Neural progenitor cell (in vitro differentiated cells): ENCODE results near the gene ZCCHC4. TPM values are rescaled to one million over a fixed set of nuclear protein-coding genes. Genes with fewer than 3 reads are reported as not detected.

ENCODE experiments used
- DNase-seq: peaks from one replicate; pipeline ENCODE4 v3.0.0-alpha.2; 2016; ENCODE audit warnings: low spot score
- H2AFZ ChIP-seq: fragments of 200-600 bp; sonication (generic); replicated peaks from 2 replicates; pipeline ENCODE4 v1.6.1; 2016; ENCODE audit warnings: antibody characterized with exemption
- H3F3A ChIP-seq: fragments of 200-600 bp; sonication (generic); 2 replicates; pipeline ENCODE4 v1.6.1; 2016; ENCODE audit warnings: antibody characterized with exemption, low read depth
- H3K27ac ChIP-seq: fragments of 200-600 bp; sonication (generic); 2 replicates; pipeline ENCODE4 v1.5.1; 2016; ENCODE audit warnings: mild to moderate bottlenecking
- H3K27me3 ChIP-seq: fragments of 200-600 bp; sonication (generic); 2 replicates; pipeline ENCODE4 v1.6.1; 2016; ENCODE audit warnings: mild to moderate bottlenecking, moderate library complexity
- H3K36me3 ChIP-seq: fragments of 200-600 bp; sonication (generic); 2 replicates; pipeline ENCODE4 v1.5.1; 2016
- H3K4me1 ChIP-seq: fragments of 200-600 bp; sonication (generic); 2 replicates; pipeline ENCODE4 v1.6.1; 2016; ENCODE audit warnings: mixed run types
- H3K4me2 ChIP-seq: fragments of 200-600 bp; sonication (generic); 2 replicates; pipeline ENCODE4 v1.6.1; 2016
- H3K4me3 ChIP-seq: fragments of 200-600 bp; sonication (generic); 2 replicates; pipeline ENCODE4 v1.5.1; 2016
- H3K79me2 ChIP-seq: fragments of 200-600 bp; sonication (generic); 2 replicates; pipeline ENCODE4 v1.6.1; 2016; ENCODE audit warnings: low read depth
- H3K9ac ChIP-seq: fragments of 200-600 bp; sonication (generic); 2 replicates; pipeline ENCODE4 v1.6.1; 2016
- H3K9me3 ChIP-seq: fragments of 200-600 bp; sonication (generic); 2 replicates; pipeline ENCODE4 v1.5.1; 2016; ENCODE audit warnings: low read depth
- H4K20me1 ChIP-seq: fragments of 200-600 bp; sonication (generic); 2 replicates; pipeline ENCODE4 v1.6.1; 2016; ENCODE audit warnings: low read depth
- H3K27ac Mint-ChIP-seq: 3 replicates; pipeline ENCODE4 v1.8.0; 2021; ENCODE audit warnings: mixed read lengths
- H3K27me3 Mint-ChIP-seq: 2 replicates; pipeline ENCODE4 v1.8.0; 2022; ENCODE audit warnings: low read depth, mild to moderate bottlenecking, inconsistent platforms, moderate library complexity, mixed read lengths; ENCODE audit not compliant: insufficient read depth
- H3K36me3 Mint-ChIP-seq: 3 replicates; pipeline ENCODE4 v1.8.0; 2021; ENCODE audit warnings: mixed read lengths
- H3K4me1 Mint-ChIP-seq: 3 replicates; pipeline ENCODE4 v1.8.0; 2021; ENCODE audit warnings: mixed read lengths
- H3K4me3 Mint-ChIP-seq: 3 replicates; pipeline ENCODE4 v1.8.0; 2021; ENCODE audit warnings: mild to moderate bottlenecking, moderate library complexity, mixed read lengths
- H3K9me3 Mint-ChIP-seq: 3 replicates; pipeline ENCODE4 v1.8.0; 2020; ENCODE audit warnings: mixed read lengths
- CTCF ChIP-seq: fragments of 200-600 bp; sonication (generic); IDR thresholded peaks from 2 replicates; pipeline ENCODE4 v1.5.1; 2017; ENCODE audit warnings: antibody characterized with exemption, mild to moderate bottlenecking
- EZH2 ChIP-seq: fragments of 200-600 bp; sonication (generic); IDR thresholded peaks from 2 replicates; pipeline ENCODE4 v1.6.1; 2017; ENCODE audit warnings: antibody characterized with exemption, mild to moderate bottlenecking, moderate library complexity
- EZH2phosphoT487 ChIP-seq: fragments of 200-600 bp; sonication (generic); IDR thresholded peaks from 2 replicates; pipeline ENCODE4 v1.6.1; 2017; ENCODE audit warnings: antibody characterized with exemption
- total RNA-seq: library from RNA; depleted of rRNA; stranded (reverse); fragments of >200 nt; gene quantifications from 2 replicates; pipeline ENCODE4 v1.2.3, GENCODE V29; 2015; ENCODE audit warnings: low replicate concordance

Gene ZCCHC4
- total RNA-seq, 1 donor from 2014 or later: 23.9 TPM

GRCh38 chr4:25346913-25347312 is 34.3 kb downstream of the ZCCHC4 start:
- Mint-ChIP-seq H3K4me1 (peaks cover 5% of the 10 kb centered on the region), H3K27ac (peak overlapping the region; percentile 11), H3K36me3 (no peaks in the 10 kb centered on the region), H3K27me3 (no peaks in the 10 kb centered on the region), H3K4me3 (no peak overlapping the region), H3K9me3 (no peaks in the 10 kb centered on the region)
- Histone ChIP-seq H3K4me3 (no peak overlapping the region), H3K36me3 (no peaks in the 10 kb centered on the region), H3F3A (no peaks in the 10 kb centered on the region), H4K20me1 (no peaks in the 10 kb centered on the region), H3K79me2 (no peaks in the 10 kb centered on the region), H3K4me1 (no peaks in the 10 kb centered on the region), H2AFZ (no peak overlapping the region), H3K27me3 (no peaks in the 10 kb centered on the region), H3K9ac (no peak overlapping the region), H3K4me2 (no peak overlapping the region), H3K27ac (no peak overlapping the region), H3K9me3 (no peaks in the 10 kb centered on the region)
- no peak for DNase-seq
- TF ChIP-seq CTCF (no peak), EZH2 (no peak), EZH2phosphoT487 (no peak)

GRCh38 chr4:25347473-25347872 is 34.9 kb downstream of the ZCCHC4 start:
- DNase-seq: no peak
- no peaks in the 10 kb centered on the region for H3K79me2 ChIP-seq
- H3K4me1 ChIP-seq: no peaks in the 10 kb centered on the region
- H3K9ac ChIP-seq: no peak overlapping the region
- no peak overlapping the region for H3K27ac ChIP-seq
- no peak for TF ChIP-seq CTCF
- TF ChIP-seq EZH2: no peak
- no peak for TF ChIP-seq EZH2phosphoT487
- H2AFZ ChIP-seq: no peak overlapping the region
- H3K9me3 ChIP-seq: no peaks in the 10 kb centered on the region
- Mint-ChIP-seq H3K27ac (no peak overlapping the region), H3K36me3 (peaks cover 2% of the 10 kb centered on the region), H3K9me3 (no peaks in the 10 kb centered on the region), H3K27me3 (no peaks in the 10 kb centered on the region), H3K4me3 (no peak overlapping the region), H3K4me1 (peaks cover 5% of the 10 kb centered on the region)
- H4K20me1 ChIP-seq: no peaks in the 10 kb centered on the region
- no peak overlapping the region for H3K4me3 ChIP-seq
- no peaks in the 10 kb centered on the region for H3K27me3 ChIP-seq
- H3K36me3 ChIP-seq: no peaks in the 10 kb centered on the region
- H3K4me2 ChIP-seq: no peak overlapping the region
- no peaks in the 10 kb centered on the region for H3F3A ChIP-seq

GRCh38 chr4:25347971-25348370 is 35.4 kb downstream of the ZCCHC4 start:
- peaks cover 5% of the 10 kb centered on the region for H3K4me1 Mint-ChIP-seq
- H4K20me1 ChIP-seq: no peaks in the 10 kb centered on the region
- no peaks in the 10 kb centered on the region for H3F3A ChIP-seq
- TF ChIP-seq CTCF: no peak
- TF ChIP-seq EZH2: no peak
- TF ChIP-seq EZH2phosphoT487: no peak
- no peaks in the 10 kb centered on the region for H3K36me3 ChIP-seq
- peaks cover 2% of the 10 kb centered on the region for H3K36me3 Mint-ChIP-seq
- H3K27me3 Mint-ChIP-seq: no peaks in the 10 kb centered on the region
- no peaks in the 10 kb centered on the region for H3K4me1 ChIP-seq
- no peak overlapping the region for H3K4me3 ChIP-seq
- no peaks in the 10 kb centered on the region for H3K79me2 ChIP-seq
- H3K27me3 ChIP-seq: no peaks in the 10 kb centered on the region
- no peaks in the 10 kb centered on the region for H3K9me3 Mint-ChIP-seq
- H3K4me3 Mint-ChIP-seq: no peak overlapping the region
- H3K9ac ChIP-seq: no peak overlapping the region
- no peak overlapping the region for H3K27ac ChIP-seq
- H2AFZ ChIP-seq: no peak overlapping the region
- no peaks in the 10 kb centered on the region for H3K9me3 ChIP-seq
- no peak overlapping the region for H3K27ac Mint-ChIP-seq
- DNase-seq: no peak
- H3K4me2 ChIP-seq: no peak overlapping the region
